GM12891 (cell line): Measurements from ENCODE around the gene GPR65.
A peak's percentile ranks its signal among the peaks of the same experiment; 100 is the strongest.

Experiments used
- DNase-seq: peaks from one replicate; pipeline ENCODE4 v3.0.0; 2011; ENCODE audit warnings: low spot score; ENCODE audit not compliant: insufficient read length
- FAIRE-seq: peaks from 2 replicates; lab custom pipeline; 2011; peaks lifted over from hg19 to GRCh38; lab: Jason Lieb, UNC
- PAX5 ChIP-seq: IDR thresholded peaks from 2 replicates; pipeline ENCODE4 v1.6.1; 2011; ENCODE audit warnings: low read length, moderate library complexity, mild to moderate bottlenecking; ENCODE audit not compliant: insufficient read depth, severe bottlenecking
- POLR2A ChIP-seq: IDR thresholded peaks from 2 replicates; pipeline ENCODE4 v1.6.1; 2011; ENCODE audit warnings: low read depth, low read length, control low read depth
- POLR2AphosphoS5 ChIP-seq: IDR thresholded peaks from 2 replicates; pipeline ENCODE4 v1.6.1; 2011; ENCODE audit warnings: low read depth, low read length, control low read depth
- POU2F2 ChIP-seq: IDR thresholded peaks from 2 replicates; pipeline ENCODE4 v1.6.1; 2011; ENCODE audit warnings: low read depth, mild to moderate bottlenecking, control low read depth, low read length, moderate library complexity
- SPI1 ChIP-seq: IDR thresholded peaks from 2 replicates; pipeline ENCODE4 v1.6.1; 2011; ENCODE audit warnings: low read depth, low read length, control low read depth
- TAF1 ChIP-seq: IDR thresholded peaks from 2 replicates; pipeline ENCODE4 v1.6.1; 2011; ENCODE audit warnings: low read depth, low read length, control low read depth

Gene GPR65

GRCh38 chr14:87999277-87999676, 5.7 kb upstream of the GPR65 start:
- DNase-seq (no peak), FAIRE-seq (peak; percentile 9)
- TF ChIP-seq TAF1, result no peak
- TF ChIP-seq SPI1, result no peak
- no peak for TF ChIP-seq POLR2A

GRCh38 chr14:88002421-88003075, 2.4 kb upstream of the GPR65 start:
- peak; percentile 82 for TF ChIP-seq SPI1
- 0 out of 2 replicates have a peak, but pooled peaks have one; percentile 30 for TF ChIP-seq POU2F2
- no peak for TF ChIP-seq TAF1
- no peak for TF ChIP-seq POLR2A
- no peak for TF ChIP-seq PAX5
- TF ChIP-seq POLR2AphosphoS5, result no peak
- DNase-seq (no peak), FAIRE-seq (peak; percentile 75)

GRCh38 chr14:88003425-88003824, 1.5 kb upstream of the GPR65 start:
- DNase-seq (no peak), FAIRE-seq (no peak)
- TF ChIP-seq POLR2AphosphoS5, result no peak
- no peak for TF ChIP-seq PAX5
- TF ChIP-seq TAF1, result no peak
- TF ChIP-seq POU2F2, result no peak
- no peak for TF ChIP-seq SPI1
- TF ChIP-seq POLR2A, result no peak

DNA sequence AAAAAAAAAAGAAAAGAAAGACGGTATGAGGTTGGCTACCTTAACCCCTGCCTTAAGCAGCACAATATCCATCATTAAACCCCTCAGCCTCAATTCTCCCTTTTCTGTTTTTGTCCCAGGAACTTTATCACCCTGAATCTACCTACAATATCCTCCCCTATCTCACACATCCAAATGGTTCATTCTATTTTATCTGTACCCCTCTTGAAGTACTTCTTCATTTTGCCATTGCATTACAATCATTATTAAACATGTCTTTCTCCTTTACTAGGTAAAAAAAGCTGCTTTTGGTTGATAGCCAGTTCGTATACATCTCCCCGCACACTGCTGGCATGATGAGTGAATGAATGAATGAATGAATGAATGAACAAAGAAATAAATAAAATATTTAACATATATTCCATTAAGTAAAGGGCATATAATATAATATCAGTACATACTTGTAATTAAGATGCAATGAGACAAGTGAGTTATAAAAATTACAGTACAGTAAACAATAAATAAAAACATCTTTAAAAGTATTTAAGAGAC, 364 bp upstream of the GPR65 start:
- TF ChIP-seq POLR2A (no peak), POLR2AphosphoS5 (no peak), PAX5 (no peak), POU2F2 (no peak), TAF1 (no peak), SPI1 (no peak)
- DNase-seq (no peak), FAIRE-seq (no peak)

DNA sequence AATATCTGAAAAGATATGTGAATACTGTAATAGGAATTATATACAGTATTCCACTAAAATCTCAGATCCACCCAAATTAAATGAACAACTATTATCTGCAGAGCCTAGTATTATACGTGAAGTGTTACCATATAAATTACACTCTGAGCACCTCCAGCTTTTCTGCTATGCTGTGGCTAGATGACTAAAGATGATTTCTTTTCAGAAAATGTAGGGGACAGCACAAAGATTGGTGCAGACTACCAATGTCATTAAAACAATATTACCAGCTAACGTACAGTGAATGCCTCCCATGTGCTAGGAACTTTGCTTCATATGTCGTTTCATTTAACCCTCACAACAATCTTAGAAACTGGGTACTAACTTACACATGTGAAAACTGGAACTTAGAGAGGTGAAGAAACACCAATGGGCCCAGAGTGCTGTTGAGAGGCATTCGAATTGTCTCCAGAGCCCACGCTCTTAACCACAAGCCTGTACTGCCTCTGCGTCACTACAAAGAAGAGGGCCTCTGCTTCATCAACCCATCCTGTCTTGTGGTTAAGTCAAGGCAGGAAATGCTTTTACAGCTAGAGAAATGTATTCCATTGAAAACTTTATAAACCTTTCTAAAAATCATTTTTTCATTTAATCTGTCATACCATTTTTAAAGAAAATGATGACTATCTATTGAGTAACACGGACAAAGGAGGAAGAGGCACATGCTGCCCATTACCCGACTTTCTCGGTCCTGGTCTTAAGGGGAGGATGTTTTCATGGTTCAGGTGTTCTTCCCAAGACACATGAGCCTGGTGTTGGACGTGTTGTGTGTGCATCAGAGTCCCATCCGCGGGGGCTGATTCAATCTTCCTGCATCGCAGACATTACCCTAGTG, 1.3 kb downstream of the GPR65 start:
- DNase-seq, result no peak
- peak; percentile 91 for FAIRE-seq
- peak; percentile 83 for TF ChIP-seq POU2F2
- peak; percentile 59 for TF ChIP-seq POLR2AphosphoS5
- peak; percentile 80 for TF ChIP-seq POLR2A
- no peak for TF ChIP-seq PAX5
- peak; percentile 43; the same call in 1 of the 2 replicates for TF ChIP-seq TAF1

GRCh38 chr14:88007608-88008007, 2.7 kb downstream of the GPR65 start:
- DNase-seq (no peak), FAIRE-seq (no peak)
- TF ChIP-seq TAF1 (no peak), PAX5 (no peak), SPI1 (no peak), POLR2A (no peak), POLR2AphosphoS5 (no peak), POU2F2 (no peak)

GRCh38 chr14:88008039-88008742, 3.3 kb downstream of the GPR65 start:
- FAIRE-seq, result peak; percentile 70
- TF ChIP-seq POLR2A (no peak), TAF1 (no peak), PAX5 (no peak), POLR2AphosphoS5 (no peak), POU2F2 (no peak), SPI1 (no peak)
- DNase-seq, result no peak

DNA sequence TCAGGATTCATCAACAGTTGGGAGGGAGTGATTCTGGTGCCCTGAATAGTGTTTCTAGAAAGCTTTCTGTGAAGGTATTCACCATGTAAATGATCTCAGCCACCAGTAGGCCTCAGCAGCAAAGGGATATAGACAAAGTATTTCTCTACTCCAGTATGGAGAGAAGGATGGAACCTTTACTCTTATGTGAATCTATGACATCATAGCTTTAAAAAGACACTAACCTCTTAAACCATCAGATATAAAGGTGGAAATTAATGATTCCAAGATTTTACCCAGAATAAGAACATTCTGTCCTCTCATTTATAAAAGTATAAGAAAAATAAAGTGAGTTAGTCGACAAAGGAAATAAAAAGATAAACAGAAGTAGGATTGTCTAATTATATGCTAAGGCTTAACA, 4.6 kb downstream of the GPR65 start:
- FAIRE-seq (no peak), DNase-seq (no peak)
- no peak for TF ChIP-seq TAF1
- no peak for TF ChIP-seq PAX5
- no peak for TF ChIP-seq POLR2A
- TF ChIP-seq POU2F2, result no peak
- TF ChIP-seq POLR2AphosphoS5, result no peak
- no peak for TF ChIP-seq SPI1

- DNase-seq (no peak), FAIRE-seq (no peak)
- no peak for TF ChIP-seq PAX5
- TF ChIP-seq POLR2A, result no peak
- TF ChIP-seq POLR2AphosphoS5, result no peak
- no peak for TF ChIP-seq SPI1
- TF ChIP-seq TAF1, result no peak
- TF ChIP-seq POU2F2, result no peak
These were observed 5.4 kb downstream of the GPR65 start for GRCh38 chr14:88010331-88010730.
